HL-60 (cell line): ENCODE results near the gene IL1RN.

ENCODE experiments used
- GABPA ChIP-seq: IDR thresholded peaks from 2 replicates; pipeline ENCODE4 v1.6.1; 2012; ENCODE audit warnings: low read depth
- POLR2AphosphoS5 ChIP-seq: IDR thresholded peaks from 2 replicates; pipeline ENCODE4 v1.6.1; 2012; ENCODE audit warnings: low read depth
- TF ChIP-seq, protein P1 (sequence below): IDR thresholded peaks from one replicate; pipeline ENCODE4 v1.5.1; 2011; ENCODE audit warnings: low read length, control low read depth, inconsistent platforms; ENCODE audit not compliant: insufficient read depth

DNA sequence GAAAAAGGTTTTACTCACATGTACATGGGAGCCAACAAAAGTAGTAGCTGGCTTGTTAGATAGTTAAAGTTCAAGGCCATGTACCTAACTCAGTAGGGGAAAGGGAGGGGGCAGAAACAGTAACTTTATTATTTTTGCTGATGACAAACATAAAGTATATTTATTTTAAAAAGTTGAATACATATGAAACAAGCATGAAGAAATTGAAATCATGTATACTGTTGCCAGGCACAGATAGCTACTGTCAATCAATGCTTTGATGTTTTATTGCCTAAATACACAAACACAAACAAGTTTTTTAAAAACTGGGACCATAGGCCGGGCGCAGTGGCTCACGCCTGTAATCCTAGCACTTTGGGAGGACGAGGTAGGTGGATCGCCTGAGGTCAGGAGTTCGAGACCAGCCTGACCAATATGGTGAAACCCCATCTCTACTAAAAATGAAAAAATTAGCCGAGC, 38.8 kb downstream of the IL1RN start:
- TF ChIP-seq, protein P1, sequence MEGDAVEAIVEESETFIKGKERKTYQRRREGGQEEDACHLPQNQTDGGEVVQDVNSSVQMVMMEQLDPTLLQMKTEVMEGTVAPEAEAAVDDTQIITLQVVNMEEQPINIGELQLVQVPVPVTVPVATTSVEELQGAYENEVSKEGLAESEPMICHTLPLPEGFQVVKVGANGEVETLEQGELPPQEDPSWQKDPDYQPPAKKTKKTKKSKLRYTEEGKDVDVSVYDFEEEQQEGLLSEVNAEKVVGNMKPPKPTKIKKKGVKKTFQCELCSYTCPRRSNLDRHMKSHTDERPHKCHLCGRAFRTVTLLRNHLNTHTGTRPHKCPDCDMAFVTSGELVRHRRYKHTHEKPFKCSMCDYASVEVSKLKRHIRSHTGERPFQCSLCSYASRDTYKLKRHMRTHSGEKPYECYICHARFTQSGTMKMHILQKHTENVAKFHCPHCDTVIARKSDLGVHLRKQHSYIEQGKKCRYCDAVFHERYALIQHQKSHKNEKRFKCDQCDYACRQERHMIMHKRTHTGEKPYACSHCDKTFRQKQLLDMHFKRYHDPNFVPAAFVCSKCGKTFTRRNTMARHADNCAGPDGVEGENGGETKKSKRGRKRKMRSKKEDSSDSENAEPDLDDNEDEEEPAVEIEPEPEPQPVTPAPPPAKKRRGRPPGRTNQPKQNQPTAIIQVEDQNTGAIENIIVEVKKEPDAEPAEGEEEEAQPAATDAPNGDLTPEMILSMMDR = no peak
- TF ChIP-seq POLR2AphosphoS5 (no peak), GABPA (no peak)
